GM19023 (cell line): ENCODE results near the gene EXOC3L1.

Source experiments
- ATAC-seq: cut with Tn5 transposase; IDR thresholded peaks from one replicate; pipeline ENCODE4 v1.9.1; 2021; ENCODE audit warnings: mild to moderate bottlenecking, moderate library complexity; ENCODE audit not compliant: unreplicated experiment

Gene EXOC3L1

DNA sequence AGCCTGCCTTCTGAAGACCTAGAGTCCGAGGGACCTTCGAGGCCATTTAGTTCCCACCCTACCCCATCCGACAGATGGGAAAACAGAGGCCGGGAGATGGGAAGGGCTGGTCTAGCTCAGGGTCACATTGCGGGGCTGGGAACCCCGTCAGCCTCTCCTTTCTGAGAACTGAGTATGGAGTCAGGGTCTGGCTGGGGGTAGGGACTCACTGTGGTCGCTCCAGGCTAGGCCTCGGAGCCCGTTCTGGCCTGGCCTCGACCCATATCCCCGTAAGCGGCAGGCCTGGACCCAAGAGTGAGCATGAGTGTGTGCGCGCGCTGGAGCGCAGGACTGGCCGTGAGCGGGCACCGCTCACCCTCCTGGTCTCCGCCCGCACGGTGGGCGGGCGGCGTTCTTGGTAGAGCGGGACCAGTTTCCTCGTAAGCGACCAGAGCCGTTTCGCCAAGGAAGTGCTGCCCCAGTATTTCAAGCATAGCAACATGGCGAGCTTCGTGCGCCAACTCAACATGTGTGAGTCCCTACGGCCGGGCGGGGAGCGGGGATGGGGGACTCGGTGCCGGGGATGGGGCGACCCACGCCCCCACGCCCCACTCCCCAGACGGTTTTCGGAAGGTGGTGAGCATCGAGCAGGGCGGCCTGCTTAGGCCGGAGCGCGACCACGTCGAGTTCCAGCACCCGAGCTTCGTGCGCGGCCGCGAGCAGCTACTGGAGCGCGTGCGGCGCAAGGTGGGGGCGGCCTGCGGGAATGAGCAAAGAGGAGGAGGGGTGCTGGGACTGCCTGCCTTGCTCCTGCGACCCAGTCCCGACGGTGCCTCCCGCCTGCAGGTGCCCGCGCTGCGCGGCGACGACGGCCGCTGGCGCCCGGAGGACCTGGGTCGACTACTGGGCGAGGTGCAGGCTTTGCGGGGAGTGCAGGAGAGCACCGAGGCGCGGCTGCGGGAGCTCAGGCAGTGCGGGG, 24.5 kb downstream of the EXOC3L1 start:
- no peak for ATAC-seq

DNA sequence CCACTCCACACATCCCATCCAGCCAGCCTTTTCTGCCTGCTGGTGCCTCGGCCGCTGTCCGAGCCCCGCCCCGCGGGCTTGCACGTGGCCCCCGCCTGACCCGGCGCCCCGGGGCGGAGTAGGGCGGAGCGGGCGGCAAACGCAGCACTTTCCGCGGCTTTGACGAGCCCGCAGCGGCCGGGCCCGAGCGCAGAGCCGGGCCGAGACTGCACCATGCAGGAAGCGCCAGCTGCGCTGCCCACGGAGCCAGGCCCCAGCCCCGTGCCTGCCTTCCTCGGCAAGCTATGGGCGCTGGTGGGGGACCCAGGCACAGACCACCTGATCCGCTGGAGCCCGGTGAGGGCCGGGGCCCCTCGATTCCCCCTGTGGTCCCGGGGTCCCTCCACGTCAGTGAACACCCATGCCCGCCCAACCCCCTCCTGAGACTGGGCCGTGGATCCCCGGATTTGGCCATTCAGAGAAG, 25.3 kb downstream of the EXOC3L1 start, which contains the start of gene HSF4:
HSF4 (plus strand) TSS at position 147 of the 463 bp plus-strand sequence; CDS start at position 214, 67 bp downstream.
- no peak for ATAC-seq

DNA sequence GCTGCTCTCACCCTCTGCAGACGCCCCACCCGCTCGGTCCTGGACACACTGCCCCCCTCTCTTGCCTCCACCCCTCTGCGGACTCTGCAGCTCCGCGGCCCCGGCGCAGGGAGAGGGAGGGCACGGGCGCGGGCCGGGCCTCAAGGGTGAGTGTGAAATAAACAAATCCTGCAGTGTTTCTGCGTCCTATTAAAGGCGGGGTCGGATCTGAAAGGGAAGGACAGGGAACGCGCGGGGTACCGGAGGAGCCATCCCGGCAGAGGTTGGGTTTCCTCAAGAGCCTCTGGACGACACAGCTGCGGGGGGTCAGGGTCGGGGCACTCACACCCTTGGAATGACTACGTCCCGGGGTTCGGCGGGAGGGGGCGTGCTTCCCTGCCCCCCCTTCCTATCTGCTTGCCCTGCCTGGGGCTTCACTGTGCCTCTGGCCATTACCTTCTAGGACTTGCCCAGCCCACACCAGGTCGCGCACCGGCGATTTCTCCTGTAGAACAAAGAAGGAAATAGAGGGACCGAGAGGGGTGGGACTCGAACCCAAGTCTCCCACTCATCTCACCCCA, 25.9 kb downstream of the EXOC3L1 start:
- no peak for ATAC-seq

DNA sequence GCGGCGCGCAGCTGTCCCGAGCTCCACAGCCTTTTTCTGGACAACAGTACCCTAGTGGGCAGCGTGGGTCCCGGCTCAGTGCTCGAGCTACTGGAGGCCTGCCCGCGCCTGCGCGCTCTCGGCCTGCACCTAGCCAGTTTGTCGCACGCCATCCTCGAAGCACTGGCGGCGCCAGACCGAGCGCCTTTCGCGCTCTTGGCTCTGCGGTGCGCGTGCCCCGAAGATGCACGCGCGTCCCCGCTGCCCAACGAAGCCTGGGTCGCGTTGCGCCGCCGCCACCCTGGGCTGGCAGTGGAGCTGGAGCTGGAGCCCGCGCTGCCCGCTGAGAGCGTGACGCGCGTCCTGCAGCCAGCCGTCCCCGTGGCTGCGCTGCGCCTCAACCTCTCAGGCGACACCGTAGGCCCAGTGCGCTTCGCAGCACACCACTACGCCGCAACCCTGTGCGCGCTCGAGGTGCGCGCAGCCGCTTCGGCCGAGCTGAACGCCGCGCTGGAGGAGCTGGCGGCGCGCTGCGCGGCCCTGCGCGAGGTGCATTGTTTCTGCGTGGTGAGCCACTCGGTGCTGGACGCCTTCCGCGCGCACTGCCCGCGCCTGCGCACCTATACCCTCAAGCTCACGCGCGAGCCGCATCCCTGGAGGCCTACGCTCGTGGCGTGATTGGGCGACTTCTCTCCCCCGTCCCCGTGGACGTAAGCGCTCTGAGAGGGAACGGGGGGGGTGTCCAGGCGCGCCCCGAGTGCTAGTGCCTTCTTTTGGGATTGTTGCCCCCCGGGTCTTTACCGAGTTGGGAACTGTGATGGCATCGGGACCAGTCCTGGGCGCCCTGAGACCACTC, 26.6 kb downstream of the EXOC3L1 start:
- no peak for ATAC-seq

DNA sequence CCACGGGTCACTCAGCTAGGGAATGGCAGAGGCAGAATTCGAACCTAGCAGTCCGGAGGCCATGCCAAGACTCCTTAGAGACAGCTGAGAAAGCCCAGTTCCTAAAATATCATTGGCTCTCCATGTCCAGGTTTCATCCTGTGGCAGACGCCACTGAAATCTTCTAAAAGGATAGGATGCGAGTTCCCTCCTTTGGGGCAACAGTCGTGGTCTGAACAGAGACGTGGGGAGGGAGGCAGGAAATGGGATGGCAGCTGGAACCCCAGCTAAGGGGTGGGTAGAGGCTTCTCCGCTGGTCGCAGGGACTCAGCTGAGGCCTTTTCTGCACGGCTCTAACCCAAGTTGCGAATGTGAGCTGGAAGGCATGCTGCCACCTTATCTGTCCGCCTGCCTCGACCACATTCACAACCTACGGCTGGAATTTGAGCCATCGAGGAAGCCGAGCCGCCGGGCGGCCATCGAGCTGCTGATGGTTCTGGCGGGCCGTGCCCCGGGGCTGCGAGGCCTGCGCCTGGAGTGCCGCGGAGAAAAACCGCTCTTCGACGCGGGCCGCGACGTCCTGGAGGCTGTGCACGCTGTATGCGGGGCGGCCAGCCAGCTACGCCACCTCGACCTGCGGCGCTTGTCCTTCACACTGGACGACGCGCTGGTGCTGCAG, 27.3 kb downstream of the EXOC3L1 start:
- no peak for ATAC-seq

DNA sequence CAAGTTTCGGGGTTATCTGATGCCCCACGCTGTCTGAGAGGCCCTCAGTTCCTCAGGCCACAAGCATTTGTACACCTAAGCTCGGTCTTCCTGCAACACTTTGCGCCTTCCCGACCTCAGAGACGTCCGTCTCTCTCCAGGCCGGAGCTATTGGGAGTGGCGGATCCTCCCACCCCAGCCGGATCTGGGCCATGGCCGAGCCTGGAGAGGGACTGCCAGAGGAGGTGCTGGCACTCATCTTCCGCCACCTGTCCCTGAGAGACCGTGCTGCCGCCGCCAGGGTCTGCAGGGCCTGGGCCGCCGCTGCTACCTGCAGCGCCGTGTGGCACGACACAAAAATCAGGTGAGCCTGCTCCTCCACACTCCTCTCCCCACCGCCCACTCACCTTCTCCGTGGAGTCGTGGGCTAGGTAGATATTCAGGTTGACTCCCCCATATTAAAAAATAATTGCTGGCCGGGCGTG, 28.3 kb downstream of the EXOC3L1 start:
- ATAC-seq, result no peak

DNA sequence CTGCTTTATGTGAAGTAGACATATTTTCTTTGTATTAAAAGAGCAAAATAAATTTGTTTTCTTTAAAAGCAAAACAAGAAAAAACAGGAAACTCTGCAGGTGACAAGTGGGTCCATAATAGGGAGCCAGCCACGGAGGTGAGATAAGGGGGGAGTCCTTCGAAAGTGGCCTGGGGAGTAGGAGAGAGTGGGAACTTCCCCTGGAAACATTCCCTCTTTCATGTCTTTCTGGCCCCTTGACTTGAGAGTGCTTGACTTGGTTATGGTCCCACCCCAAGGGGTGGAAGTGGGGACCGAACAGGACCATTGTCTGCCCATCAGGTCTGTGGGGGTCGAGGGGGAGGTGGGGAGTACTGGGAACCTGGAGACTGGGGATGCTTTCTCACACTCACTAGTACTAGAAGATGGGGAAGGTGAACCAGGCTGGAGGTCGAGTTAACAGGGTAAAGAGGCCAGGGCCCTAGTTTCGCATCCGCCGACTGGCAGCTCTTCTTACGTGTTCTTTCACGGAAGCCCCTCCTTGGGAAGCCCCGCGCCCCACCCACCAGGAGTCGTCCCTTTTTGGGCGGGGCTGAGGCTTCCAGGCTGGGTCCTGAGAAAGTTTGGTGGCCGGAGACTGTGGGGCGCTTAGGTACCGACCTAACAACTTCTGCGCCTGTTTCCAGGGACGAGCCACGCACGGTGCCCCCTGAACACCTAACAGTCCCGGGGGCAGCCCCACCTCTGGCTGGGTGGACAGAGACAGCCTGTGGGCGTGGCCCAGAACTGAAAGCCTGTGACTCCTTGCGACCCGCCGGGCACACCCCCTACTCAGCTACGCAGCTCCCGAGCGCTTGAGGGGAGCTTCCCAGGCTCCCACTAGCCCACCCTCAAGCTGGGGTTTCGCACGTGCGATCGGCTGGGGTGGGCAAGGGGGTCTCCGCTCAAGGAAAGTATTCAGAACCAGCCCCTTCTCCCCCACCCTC, 31.0 kb downstream of the EXOC3L1 start:
- ATAC-seq, result peak; percentile 39

DNA sequence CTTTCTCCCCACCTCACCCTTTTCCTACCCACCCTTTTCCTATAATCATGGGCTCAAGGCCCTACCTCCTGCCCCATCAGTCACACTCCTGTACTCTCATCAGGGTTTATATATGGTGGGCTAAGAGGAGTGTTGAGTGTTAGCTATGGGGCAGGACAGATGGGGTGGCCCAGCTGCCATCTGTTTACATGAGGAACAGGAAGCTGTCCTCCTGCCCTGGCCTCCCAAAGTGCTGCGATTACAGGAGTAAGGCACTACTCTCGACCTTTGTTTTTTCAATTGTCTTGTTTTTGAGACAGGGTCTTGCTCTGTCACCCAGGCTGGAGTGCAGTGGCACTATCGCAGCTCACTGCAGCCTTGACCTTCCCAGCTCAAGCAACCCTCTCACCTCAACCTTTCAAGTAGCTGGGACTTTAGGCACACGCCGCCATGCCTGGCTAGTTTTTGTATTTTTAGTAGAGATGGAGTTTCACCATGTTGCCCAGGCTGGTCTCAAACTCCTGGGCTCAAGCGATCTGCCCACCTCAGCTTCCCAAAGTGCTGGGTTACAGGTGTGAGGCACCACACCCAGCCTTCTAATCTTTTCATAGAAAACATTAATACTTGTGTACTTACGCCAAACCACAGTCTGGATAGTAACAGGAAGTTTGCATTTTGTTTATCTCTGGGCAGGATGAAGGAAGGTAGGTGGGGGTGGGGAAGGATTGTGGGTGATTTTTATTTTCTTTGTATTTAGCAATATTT, 31.9 kb downstream of the EXOC3L1 start:
- no peak for ATAC-seq

DNA sequence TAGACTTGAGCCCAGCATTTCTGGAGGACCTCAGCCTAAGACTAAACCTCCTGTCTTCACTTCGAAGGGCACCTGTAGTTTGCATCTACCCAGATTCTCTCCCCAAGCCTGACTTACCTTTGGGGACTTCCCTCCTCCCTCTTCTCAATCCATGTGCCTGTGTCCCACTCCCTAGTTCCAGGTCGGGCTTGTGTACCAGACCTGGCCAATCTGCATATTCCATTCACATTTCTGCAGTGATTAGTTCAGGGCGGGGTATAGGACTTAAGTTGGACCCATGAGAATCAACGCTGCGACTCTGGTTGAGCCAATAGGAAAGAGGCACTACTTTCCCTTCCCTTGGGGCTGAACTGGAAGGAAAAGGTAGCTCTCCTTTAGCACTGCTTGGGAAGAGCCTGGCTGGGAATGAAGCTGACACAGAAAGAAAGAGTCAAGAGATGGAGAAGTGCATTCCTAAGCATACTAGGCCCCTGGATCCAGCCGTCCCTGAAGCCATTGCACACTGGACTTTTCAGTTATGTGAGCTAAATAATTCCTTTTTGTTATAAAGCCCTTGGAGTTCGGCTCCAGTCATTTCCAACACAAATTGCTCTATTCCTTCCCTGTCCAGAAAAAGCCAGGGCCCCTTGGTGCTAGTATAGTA, 32.7 kb downstream of the EXOC3L1 start:
- no peak for ATAC-seq

DNA sequence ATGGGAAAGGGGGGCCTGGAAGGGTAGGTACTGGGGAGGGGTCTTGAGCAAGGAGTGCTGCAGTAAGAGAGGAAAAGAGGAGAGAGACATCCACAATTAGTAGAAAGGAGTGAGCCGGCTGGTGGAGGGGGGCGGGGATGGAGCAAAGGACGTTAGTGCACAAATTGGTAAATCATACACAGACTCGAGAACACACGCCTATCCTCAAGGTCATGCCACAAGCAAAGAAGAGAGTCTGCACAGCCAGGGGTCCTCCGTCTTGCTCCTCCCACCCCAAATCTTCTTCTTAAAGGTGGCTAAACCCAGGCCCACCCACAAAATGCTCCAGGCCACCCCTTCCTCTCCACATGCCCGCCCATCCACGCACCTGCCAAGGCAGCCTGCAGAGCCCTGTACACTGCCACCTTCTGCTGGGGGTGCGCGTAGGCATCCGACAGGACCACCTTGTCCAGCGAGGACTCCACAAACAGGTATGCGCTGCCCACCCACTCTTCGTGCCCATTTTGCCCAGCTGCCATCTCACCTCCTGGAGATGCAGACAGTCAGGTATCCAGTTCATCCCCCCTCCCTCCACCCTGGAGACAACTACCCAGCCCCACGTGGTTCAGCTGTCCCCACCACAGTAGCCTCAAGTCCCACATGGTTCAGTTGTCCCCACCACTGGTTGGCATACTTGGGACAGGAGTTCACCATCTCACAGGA, 33.6 kb downstream of the EXOC3L1 start:
- no peak for ATAC-seq

DNA sequence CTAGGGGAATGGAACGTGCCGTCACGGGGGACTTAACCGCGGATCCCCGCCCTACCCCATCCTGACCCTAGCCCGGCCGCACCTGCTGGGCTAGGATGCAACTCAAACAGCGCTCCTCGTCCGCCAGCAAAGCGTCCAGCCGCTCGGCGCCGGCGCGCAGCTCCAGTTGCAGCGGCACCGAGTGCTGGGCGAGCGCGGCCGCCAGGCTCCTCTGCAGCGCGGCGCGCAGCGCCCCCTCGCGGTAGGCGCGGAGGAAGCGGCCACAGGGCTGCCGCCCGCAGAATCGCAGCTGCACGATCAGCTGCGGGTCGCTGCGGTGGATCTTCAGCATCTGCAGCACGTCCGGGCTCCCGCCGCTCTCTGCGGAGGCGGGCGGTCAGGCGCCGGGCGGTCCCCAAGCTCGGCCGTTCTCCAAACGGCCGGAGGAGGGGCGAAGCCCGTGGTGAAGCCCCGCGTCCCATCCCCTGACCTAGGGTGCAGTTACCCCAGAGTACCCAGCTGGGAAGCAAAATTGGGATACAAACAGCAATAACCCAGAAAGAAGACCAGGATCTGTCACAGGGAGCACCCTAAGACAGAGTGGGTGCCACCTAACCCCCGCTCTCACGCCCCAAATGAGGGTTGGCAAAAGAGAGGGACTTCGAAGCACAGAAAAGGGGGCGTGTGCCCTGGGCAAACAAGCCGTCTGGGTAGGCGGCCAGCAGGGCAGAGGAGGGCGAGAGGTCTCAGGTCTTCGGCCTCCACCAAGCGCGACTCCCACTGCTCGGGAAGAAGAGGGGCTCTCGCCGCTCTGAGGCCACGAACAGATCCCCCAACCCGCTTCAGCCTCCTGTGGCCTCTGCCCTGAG, 34.4 kb downstream of the EXOC3L1 start:
- no peak for ATAC-seq

DNA sequence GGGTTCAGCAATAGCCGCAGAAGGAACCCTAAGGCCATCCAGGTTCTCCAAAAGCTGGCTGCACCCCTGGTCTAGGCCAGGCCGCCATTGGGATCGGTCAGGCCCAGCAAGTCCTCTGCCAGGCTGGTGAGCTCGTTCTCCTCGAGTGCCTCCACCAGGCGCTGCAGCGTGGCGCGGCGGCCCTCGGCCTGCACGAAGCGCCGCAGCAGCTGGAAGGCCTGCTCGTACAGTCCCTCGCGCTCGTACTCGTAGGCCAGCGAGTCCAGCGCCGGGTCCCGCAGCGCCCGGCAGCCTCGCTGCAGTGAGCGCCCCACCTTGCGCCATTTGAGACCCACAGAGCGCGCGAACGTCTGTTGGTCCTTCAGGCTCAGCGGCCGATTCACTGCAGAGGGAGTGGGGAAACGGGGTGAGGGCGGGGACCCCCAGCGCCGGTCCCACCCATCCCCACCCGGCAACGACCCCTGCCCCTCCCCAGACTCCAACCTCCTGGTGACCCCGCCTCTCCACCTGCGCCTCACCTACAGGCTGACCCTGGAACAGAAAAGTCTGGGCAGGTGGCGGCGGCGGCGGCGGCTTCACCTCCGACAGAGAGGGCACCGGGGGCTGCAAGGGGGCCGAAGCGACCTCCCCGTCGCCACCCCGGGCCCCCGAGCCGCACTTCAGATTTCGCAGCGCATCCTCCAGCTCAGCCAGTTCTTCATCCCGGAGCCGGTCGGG, 35.2 kb downstream of the EXOC3L1 start:
- no peak for ATAC-seq

DNA sequence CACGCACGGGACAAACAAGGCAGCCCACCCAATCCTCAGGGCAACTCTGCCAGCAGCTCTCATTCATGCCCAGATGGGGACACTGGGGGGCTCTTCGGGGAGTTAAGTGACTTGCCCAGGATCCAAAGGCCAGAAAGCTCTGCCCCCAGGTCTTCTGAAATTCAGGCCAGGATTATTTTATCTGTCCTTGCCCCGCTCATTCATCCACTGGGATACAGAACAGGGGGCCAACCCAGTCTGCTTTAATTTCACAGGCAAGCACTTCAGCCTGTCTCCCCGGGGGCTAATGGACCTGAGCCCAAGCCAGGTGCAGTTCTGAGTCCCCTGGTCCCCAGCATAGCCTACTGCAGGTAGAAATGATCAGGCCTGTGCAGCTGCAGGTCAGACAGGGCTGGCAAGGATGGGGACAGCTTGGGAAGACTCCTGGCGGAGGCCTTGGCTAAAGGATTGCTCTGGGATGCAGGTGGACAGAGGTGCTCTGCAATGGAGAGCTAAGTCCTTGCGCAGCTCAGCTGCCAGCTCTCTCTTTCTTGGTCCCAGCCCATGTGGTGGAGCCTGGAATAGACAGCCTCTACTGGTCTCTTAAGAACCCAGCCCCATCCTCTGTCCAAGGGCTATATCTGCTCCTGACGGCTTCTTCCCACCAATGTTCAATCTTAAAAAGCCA, 38.4 kb downstream of the EXOC3L1 start:
- no peak for ATAC-seq

DNA sequence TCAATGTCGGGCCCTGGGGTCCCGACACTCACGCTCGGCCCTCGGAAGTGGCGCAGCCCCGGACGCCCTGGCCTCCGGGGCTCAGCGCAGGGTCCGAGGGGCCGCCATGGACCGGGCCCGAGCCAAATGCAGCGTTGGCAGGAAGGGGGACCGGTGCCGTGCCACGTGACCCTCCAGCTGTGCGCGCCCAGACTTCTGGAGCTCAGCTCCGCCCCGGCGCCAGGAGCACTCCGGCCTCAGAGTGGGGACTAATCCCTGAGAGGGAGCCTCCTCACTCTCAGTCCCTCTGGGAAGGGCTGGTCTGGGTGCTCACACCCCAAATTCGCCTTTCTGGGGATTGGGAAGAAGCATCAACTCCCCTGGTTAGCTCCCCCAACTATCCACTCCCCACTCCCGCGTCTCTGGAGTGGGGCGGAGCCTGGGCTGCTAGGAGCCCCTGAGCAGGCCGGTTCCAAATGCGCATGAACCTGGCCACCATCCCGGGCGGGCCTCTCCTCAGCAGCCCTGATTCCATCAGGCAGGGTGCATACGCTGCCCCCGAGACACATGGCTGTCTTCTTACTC, 39.0 kb downstream of the EXOC3L1 start, which contains the start of gene B3GNT9:
B3GNT9 (minus strand) TSS at position 166 of the 564 bp plus-strand sequence. CDS start 513 bp downstream, outside the sequence.
- ATAC-seq, result peak; percentile 65
